ENCODE data around the gene THAP3.

THAP3 gene

DNA sequence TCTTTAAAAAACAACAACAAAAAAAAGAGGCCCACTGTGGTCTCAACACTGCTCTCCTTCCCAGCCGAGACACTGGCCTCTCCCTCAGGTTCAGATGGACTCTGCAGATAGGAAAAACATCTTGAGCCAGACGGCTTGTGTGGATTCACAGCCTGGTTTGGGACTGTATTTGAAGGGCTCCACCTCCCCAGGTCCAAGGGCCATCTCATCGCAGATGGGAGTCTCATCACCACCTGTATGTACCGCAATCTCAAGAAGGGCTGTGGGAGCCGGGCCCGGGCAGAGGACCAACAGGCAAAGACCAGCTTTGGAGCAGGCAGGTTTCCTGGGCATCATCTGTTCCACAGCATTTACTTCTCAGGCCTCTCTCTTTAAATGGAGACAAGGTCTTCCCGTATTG, 34.6 kb upstream of the THAP3 start:
- Histone ChIP-seq H3K79me2 (ENCODE audit: low read length) (peaks cover 18% of the 10 kb centered on the region), H3K9me2 (replicated peaks; ENCODE audit: insufficient read depth, low read length) (no peaks in the 10 kb centered on the region), H3K9ac (ENCODE audit: low read length) (no peak overlapping the region), H3K4me3 (ENCODE audit: low read length) (no peak overlapping the region), H3K27ac (ENCODE audit: low read length) (no peak overlapping the region), H3K4me1 (ENCODE audit: low read length) (no peaks in the 10 kb centered on the region), H3K27me3 (replicated peaks; ENCODE audit: insufficient read depth, low read length) (no peaks in the 10 kb centered on the region), H4K20me1 (ENCODE audit: insufficient read depth, low read length) (no peaks in the 10 kb centered on the region), H3F3A (ENCODE audit: insufficient read depth, low read length) (no peaks in the 10 kb centered on the region; the same call in 1 of the 2 replicates), H3K9me3 (replicated peaks; ENCODE audit: insufficient read depth, low read length) (no peaks in the 10 kb centered on the region), H2AFZ (ENCODE audit: low read length) (no peak overlapping the region), H3K4me2 (ENCODE audit: low read depth, low read length) (no peak overlapping the region), H3K36me3 (replicated peaks; ENCODE audit: insufficient read depth, low read length) (0 out of 2 replicates have a peak, but pooled peaks cover under 1% of the 10 kb centered on the region)
- no peak for DNase-seq
- TF ChIP-seq EZH2phosphoT487 (IDR thresholded peaks at IDR 0.05; ENCODE audit: low read length) (no peak), EZH2 (optimal IDR thresholded peaks at IDR 0.05; ENCODE audit: low read depth, low read length) (no peak)
- TF ChIP-seq, protein P1, sequence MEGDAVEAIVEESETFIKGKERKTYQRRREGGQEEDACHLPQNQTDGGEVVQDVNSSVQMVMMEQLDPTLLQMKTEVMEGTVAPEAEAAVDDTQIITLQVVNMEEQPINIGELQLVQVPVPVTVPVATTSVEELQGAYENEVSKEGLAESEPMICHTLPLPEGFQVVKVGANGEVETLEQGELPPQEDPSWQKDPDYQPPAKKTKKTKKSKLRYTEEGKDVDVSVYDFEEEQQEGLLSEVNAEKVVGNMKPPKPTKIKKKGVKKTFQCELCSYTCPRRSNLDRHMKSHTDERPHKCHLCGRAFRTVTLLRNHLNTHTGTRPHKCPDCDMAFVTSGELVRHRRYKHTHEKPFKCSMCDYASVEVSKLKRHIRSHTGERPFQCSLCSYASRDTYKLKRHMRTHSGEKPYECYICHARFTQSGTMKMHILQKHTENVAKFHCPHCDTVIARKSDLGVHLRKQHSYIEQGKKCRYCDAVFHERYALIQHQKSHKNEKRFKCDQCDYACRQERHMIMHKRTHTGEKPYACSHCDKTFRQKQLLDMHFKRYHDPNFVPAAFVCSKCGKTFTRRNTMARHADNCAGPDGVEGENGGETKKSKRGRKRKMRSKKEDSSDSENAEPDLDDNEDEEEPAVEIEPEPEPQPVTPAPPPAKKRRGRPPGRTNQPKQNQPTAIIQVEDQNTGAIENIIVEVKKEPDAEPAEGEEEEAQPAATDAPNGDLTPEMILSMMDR (IDR thresholded peaks at IDR 0.05; ENCODE audit: low read length), result no peak

DNA sequence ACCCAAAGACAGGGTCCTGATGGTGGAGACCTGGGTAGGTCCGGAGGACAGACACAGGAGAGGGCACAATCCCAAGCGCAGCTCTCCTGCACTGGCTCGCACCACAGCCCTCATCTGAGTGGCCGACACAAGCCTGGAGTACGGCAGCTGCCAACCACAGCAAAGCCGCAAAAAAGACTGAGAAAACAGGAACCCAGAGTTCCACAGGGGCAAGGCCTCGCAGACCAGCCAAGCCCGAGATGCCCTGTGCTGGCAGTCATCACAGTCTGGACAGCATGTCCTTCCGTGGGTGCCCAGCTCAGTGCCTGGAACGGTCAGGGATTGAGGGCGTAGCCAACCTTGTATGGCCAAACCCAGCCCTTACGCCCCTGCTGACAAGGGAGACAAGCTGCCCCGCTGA, 33.4 kb upstream of the THAP3 start:
- no peaks in the 10 kb centered on the region; the same call in 1 of the 2 replicates for H3F3A ChIP-seq (ENCODE audit: insufficient read depth, low read length)
- H3K9me3 ChIP-seq (replicated peaks; ENCODE audit: insufficient read depth, low read length), result no peaks in the 10 kb centered on the region
- 0 out of 2 replicates have a peak, but pooled peaks cover 3% of the 10 kb centered on the region for H3K36me3 ChIP-seq (replicated peaks; ENCODE audit: insufficient read depth, low read length)
- no peak overlapping the region for H2AFZ ChIP-seq (ENCODE audit: low read length)
- no peak for DNase-seq
- H3K4me3 ChIP-seq (ENCODE audit: low read length), result no peak overlapping the region
- peaks cover 27% of the 10 kb centered on the region for H3K79me2 ChIP-seq (ENCODE audit: low read length)
- H3K4me2 ChIP-seq (ENCODE audit: low read depth, low read length), result no peak overlapping the region
- no peak overlapping the region for H3K27ac ChIP-seq (ENCODE audit: low read length)
- no peak overlapping the region for H3K9ac ChIP-seq (ENCODE audit: low read length)
- H3K4me1 ChIP-seq (ENCODE audit: low read length), result no peaks in the 10 kb centered on the region
- H4K20me1 ChIP-seq (ENCODE audit: insufficient read depth, low read length), result no peaks in the 10 kb centered on the region
- TF ChIP-seq EZH2phosphoT487 (IDR thresholded peaks at IDR 0.05; ENCODE audit: low read length), result no peak
- TF ChIP-seq EZH2 (optimal IDR thresholded peaks at IDR 0.05; ENCODE audit: low read depth, low read length), result no peak
- no peaks in the 10 kb centered on the region for H3K27me3 ChIP-seq (replicated peaks; ENCODE audit: insufficient read depth, low read length)
- no peaks in the 10 kb centered on the region for H3K9me2 ChIP-seq (replicated peaks; ENCODE audit: insufficient read depth, low read length)

DNA sequence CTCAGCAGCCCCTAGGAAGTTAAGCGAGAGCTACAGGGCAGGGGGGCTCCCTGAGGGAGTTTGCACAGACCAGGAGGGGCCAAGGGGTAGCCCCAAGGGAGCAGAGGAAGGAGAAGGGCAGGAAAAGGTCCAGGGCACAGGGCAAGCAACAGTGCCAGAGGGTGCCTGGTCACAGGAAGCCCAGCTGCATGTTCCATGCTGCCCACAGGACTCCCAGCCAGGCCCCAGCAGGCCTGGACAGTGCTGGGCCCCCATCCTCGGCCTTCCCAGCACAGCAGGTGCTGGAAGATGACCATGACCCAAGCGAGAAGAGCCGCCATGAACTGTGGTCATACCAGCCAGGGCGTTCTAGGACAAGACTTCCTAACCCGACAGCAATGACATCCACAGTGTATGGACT, 33.0 kb upstream of the THAP3 start:
- no peak for DNase-seq
- H3K36me3 ChIP-seq (replicated peaks; ENCODE audit: insufficient read depth, low read length), result peaks cover 3% of the 10 kb centered on the region; the same call in 1 of the 2 replicates
- no peaks in the 10 kb centered on the region for H3K9me2 ChIP-seq (replicated peaks; ENCODE audit: insufficient read depth, low read length)
- no peaks in the 10 kb centered on the region for H3K4me1 ChIP-seq (ENCODE audit: low read length)
- H3F3A ChIP-seq (ENCODE audit: insufficient read depth, low read length), result no peaks in the 10 kb centered on the region; the same call in 1 of the 2 replicates
- H3K9ac ChIP-seq (ENCODE audit: low read length), result no peak overlapping the region
- H2AFZ ChIP-seq (ENCODE audit: low read length), result no peak overlapping the region
- no peak overlapping the region for H3K27ac ChIP-seq (ENCODE audit: low read length)
- 0 out of 2 replicates have a peak, but pooled peaks cover 2% of the 10 kb centered on the region for H4K20me1 ChIP-seq (ENCODE audit: insufficient read depth, low read length)
- peaks cover 31% of the 10 kb centered on the region for H3K79me2 ChIP-seq (ENCODE audit: low read length)
- H3K4me2 ChIP-seq (ENCODE audit: low read depth, low read length), result no peak overlapping the region
- TF ChIP-seq EZH2phosphoT487 (IDR thresholded peaks at IDR 0.05; ENCODE audit: low read length) (no peak), EZH2 (optimal IDR thresholded peaks at IDR 0.05; ENCODE audit: low read depth, low read length) (no peak)
- TF ChIP-seq, protein P1 (IDR thresholded peaks at IDR 0.05; ENCODE audit: low read length), result no peak
- no peaks in the 10 kb centered on the region for H3K27me3 ChIP-seq (replicated peaks; ENCODE audit: insufficient read depth, low read length)
- no peak overlapping the region for H3K4me3 ChIP-seq (ENCODE audit: low read length)
- no peaks in the 10 kb centered on the region for H3K9me3 ChIP-seq (replicated peaks; ENCODE audit: insufficient read depth, low read length)

DNA sequence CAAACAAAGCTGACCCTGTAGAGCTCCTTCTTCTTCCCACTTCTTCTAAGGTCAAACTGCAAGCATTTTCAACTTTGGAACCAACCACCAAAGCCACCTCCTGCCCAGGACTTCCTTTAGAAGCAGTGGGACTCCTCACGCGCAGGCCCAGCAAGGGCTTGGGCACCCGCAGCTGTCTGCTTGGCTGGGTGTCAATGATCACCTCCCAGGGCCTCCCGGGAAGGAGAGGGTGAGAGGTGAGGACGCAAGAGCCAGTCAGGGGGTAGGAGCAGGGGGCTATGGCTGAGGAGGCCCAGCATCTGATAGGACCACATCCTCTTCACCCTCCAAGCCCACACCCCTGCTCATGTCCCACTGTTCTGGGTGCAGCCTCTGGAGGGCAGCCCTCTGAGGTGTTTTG, 32.2 kb upstream of the THAP3 start:
- H3K79me2 ChIP-seq (ENCODE audit: low read length), result peaks cover 39% of the 10 kb centered on the region
- no peaks in the 10 kb centered on the region; the same call in 1 of the 2 replicates for H3F3A ChIP-seq (ENCODE audit: insufficient read depth, low read length)
- no peak overlapping the region for H3K27ac ChIP-seq (ENCODE audit: low read length)
- DNase-seq, result no peak
- no peak overlapping the region for H2AFZ ChIP-seq (ENCODE audit: low read length)
- H3K9me2 ChIP-seq (replicated peaks; ENCODE audit: insufficient read depth, low read length), result no peaks in the 10 kb centered on the region
- peaks cover 3% of the 10 kb centered on the region; the same call in 1 of the 2 replicates for H3K36me3 ChIP-seq (replicated peaks; ENCODE audit: insufficient read depth, low read length)
- H3K27me3 ChIP-seq (replicated peaks; ENCODE audit: insufficient read depth, low read length), result no peaks in the 10 kb centered on the region
- TF ChIP-seq EZH2phosphoT487 (IDR thresholded peaks at IDR 0.05; ENCODE audit: low read length) (no peak), EZH2 (optimal IDR thresholded peaks at IDR 0.05; ENCODE audit: low read depth, low read length) (no peak)
- TF ChIP-seq, protein P1 (IDR thresholded peaks at IDR 0.05; ENCODE audit: low read length), result no peak
- H3K4me2 ChIP-seq (ENCODE audit: low read depth, low read length), result no peak overlapping the region
- H3K4me3 ChIP-seq (ENCODE audit: low read length), result no peak overlapping the region
- no peaks in the 10 kb centered on the region for H3K9me3 ChIP-seq (replicated peaks; ENCODE audit: insufficient read depth, low read length)
- no peak overlapping the region for H3K9ac ChIP-seq (ENCODE audit: low read length)
- H3K4me1 ChIP-seq (ENCODE audit: low read length), result no peaks in the 10 kb centered on the region
- H4K20me1 ChIP-seq (ENCODE audit: insufficient read depth, low read length), result 0 out of 2 replicates have a peak, but pooled peaks cover 6% of the 10 kb centered on the region
